ENCODE measurements around the gene UBC. TPM values are rescaled to one million over a fixed set of nuclear protein-coding genes. Genes with fewer than 3 reads are reported as not detected.

The UBC gene
- total RNA-seq, 3 donors from 2014 or later, result 1,552 to 1,797 (median 1,598) TPM

DNA sequence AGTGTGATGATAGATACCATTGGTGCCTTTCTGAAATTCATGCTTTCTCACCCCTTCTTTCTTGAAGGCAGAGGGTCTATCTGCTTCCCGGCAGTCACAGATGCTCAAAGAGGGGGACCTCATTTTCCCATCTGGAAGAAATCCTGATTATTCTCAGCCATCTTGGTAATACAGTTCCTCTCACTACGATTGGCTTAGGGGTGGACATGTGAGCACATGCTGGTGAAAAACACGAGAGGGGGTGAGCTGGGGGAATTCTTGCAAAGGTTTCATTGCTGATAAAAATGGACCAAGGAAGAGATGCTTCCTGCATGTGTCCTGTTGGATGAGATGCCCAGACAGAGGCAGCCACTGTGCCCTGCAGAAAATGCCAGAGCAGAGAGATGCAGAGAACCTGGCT, 37.0 kb downstream of the UBC start:
- H3K4me3 ChIP-seq, result no peak overlapping the region
- H3K36me3 ChIP-seq, result no peaks in the 10 kb centered on the region
- DNase-seq (ENCODE audit: low spot score in 2 of 2), result no peak
- intact Hi-C loops (cut with DNase I; ENCODE audit: low total_unique reads), result no loop called here
- no peaks in the 10 kb centered on the region for H3K27me3 ChIP-seq
- TF ChIP-seq POLR2AphosphoS5 (IDR thresholded peaks at IDR 0.05), result no peak
- no peak for TF ChIP-seq POLR2A (IDR thresholded peaks at IDR 0.05)
- TF ChIP-seq, protein P1, sequence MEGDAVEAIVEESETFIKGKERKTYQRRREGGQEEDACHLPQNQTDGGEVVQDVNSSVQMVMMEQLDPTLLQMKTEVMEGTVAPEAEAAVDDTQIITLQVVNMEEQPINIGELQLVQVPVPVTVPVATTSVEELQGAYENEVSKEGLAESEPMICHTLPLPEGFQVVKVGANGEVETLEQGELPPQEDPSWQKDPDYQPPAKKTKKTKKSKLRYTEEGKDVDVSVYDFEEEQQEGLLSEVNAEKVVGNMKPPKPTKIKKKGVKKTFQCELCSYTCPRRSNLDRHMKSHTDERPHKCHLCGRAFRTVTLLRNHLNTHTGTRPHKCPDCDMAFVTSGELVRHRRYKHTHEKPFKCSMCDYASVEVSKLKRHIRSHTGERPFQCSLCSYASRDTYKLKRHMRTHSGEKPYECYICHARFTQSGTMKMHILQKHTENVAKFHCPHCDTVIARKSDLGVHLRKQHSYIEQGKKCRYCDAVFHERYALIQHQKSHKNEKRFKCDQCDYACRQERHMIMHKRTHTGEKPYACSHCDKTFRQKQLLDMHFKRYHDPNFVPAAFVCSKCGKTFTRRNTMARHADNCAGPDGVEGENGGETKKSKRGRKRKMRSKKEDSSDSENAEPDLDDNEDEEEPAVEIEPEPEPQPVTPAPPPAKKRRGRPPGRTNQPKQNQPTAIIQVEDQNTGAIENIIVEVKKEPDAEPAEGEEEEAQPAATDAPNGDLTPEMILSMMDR (IDR thresholded peaks at IDR 0.05), result no peak
- no peak overlapping the region for H3K27ac ChIP-seq
- H3K9me3 ChIP-seq, result no peaks in the 10 kb centered on the region
- H3K4me1 ChIP-seq, result no peaks in the 10 kb centered on the region

DNA sequence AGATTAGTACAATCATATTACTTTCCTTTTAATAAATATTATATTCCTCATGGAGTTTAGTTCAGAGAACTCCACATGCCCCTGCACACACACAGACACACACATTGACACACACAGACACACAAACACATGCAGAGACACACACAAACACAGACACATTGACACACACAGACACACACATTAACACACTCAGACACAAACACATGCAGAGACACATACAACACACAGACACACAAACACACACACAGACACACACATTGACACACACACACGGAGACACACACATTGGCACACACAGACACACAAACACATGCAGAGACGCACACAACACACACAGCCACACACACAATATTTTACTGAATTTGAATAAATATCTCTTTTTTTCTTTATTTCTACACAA, 38.3 kb downstream of the UBC start:
- H3K4me3 ChIP-seq, result no peak overlapping the region
- DNase-seq (ENCODE audit: low spot score in 2 of 2), result no peak

DNA sequence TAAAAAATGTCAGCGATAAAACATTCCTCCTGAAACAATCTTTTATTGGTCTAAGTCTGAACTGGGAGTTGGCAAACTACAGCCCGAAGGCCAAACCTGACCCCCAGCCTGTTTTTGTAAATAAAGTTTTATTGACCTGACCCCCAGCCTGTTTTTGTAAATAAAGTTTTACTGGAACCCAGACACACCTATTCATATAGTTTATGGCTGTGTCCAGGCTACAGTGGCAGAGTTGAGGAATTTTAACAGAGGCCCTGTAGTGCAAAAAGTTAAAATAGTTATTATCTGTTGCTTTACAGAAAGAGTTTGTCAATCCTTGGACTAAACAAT, 38.7 kb downstream of the UBC start:
- no peaks in the 10 kb centered on the region for H3K4me1 ChIP-seq
- H3K27ac ChIP-seq, result no peak overlapping the region
- DNase-seq (ENCODE audit: low spot score in 2 of 2), result no peak
- no peaks in the 10 kb centered on the region for H3K36me3 ChIP-seq
- intact Hi-C loops (cut with DNase I; ENCODE audit: low total_unique reads), result no loop called here
- H3K27me3 ChIP-seq, result no peaks in the 10 kb centered on the region
- TF ChIP-seq, protein P1 (IDR thresholded peaks at IDR 0.05), result no peak
- TF ChIP-seq POLR2A (IDR thresholded peaks at IDR 0.05), result no peak
- TF ChIP-seq POLR2AphosphoS5 (IDR thresholded peaks at IDR 0.05), result no peak
- no peak overlapping the region for H3K4me3 ChIP-seq
- no peaks in the 10 kb centered on the region for H3K9me3 ChIP-seq

More for the DNA sequence above, 38.3 kb downstream of the UBC start:
- intact Hi-C loops (cut with DNase I; ENCODE audit: low total_unique reads), result no loop called here
- no peaks in the 10 kb centered on the region for H3K9me3 ChIP-seq
- no peaks in the 10 kb centered on the region for H3K36me3 ChIP-seq
- TF ChIP-seq, protein P1 (IDR thresholded peaks at IDR 0.05), result no peak
- no peak overlapping the region for H3K27ac ChIP-seq
- no peaks in the 10 kb centered on the region for H3K4me1 ChIP-seq
- no peaks in the 10 kb centered on the region for H3K27me3 ChIP-seq

DNA sequence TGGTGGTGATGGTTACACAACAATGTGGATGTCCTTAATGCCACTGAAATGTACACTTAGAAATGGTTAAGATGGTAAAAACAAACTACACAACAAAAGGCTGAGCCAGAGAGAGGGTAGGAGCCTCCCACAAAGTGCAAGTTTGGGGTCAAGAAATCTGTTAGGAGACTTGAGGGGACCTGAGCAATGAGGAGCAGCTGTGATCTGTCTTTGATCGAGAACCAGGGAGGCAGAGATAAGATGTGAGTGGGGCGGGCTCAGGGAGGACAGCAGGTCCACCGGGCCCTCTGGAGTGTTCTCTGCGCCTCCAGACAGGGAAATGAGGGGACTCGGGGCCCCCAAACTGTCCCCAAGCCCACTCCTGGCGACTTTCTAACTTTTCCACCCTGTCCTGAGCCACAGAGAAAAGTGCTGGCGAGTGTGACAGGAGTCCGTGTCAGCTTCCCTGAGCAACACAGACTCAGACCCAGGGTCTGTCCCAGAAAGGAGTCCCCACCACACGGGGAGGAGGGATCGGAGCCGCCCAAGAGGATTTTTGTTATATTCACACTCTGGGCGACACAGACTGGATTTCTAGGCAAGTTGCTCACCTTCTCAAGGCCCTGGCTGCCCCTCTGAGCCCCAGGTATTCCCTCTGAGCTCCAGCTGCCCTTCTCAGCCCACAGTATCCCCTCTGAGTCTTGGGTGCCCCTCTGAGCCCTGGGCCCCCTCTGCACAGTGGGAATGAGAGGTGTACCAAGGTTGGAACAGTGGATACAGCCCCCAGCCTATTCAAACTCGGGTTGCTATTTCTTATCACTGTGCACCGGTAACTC, 39.3 kb downstream of the UBC start:
- H3K27me3 ChIP-seq, result no peaks in the 10 kb centered on the region
- no peaks in the 10 kb centered on the region for H3K4me1 ChIP-seq
- no peak for TF ChIP-seq POLR2AphosphoS5 (IDR thresholded peaks at IDR 0.05)
- TF ChIP-seq, protein P1 (IDR thresholded peaks at IDR 0.05), result no peak
- no peak for TF ChIP-seq POLR2A (IDR thresholded peaks at IDR 0.05)
- H3K4me3 ChIP-seq, result no peak overlapping the region
- no peak for DNase-seq (ENCODE audit: low spot score in 2 of 2)
- intact Hi-C loops (cut with DNase I; ENCODE audit: low total_unique reads), result no loop called here
- H3K36me3 ChIP-seq, result no peaks in the 10 kb centered on the region
- H3K9me3 ChIP-seq, result no peaks in the 10 kb centered on the region
- no peak overlapping the region for H3K27ac ChIP-seq

DNA sequence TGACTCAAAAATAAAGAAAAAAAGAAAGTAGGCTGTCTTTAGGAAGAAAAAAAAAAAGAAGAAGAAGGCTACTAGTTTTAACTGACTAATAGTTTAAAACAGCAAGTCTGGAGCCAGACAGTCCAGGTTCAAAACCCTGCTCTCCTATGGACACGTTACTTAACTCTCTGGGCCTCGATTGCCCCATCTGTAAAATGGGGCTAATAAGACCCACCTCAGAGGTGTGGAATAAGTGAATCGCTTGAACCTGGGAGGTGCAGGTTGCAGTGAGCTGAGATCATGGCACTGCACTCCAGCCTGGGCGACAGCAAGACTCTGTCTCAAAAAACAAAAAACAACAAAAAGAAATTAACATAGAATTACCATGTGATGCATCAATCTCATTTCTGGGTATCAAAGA, 40.3 kb downstream of the UBC start:
- no peaks in the 10 kb centered on the region for H3K36me3 ChIP-seq
- DNase-seq (ENCODE audit: low spot score in 2 of 2), result no peak
- no peaks in the 10 kb centered on the region for H3K4me1 ChIP-seq
- TF ChIP-seq, protein P1 (IDR thresholded peaks at IDR 0.05), result no peak
- TF ChIP-seq POLR2AphosphoS5 (IDR thresholded peaks at IDR 0.05) (no peak), POLR2A (IDR thresholded peaks at IDR 0.05) (no peak)
- no peaks in the 10 kb centered on the region for H3K27me3 ChIP-seq
- no peak overlapping the region for H3K4me3 ChIP-seq
- no peaks in the 10 kb centered on the region for H3K9me3 ChIP-seq
- no peak overlapping the region for H3K27ac ChIP-seq
- intact Hi-C loops (cut with DNase I; ENCODE audit: low total_unique reads), result no loop called here

Data from breast epithelium (tissue), 4 donors.